Measurements from ENCODE around the gene LDHD.

LDHD gene

GRCh38 chr16:75116911-75117245 lies 298 bp upstream of the LDHD start:
- DNase-seq (ENCODE audit: low read depth): no peak
- H3K4me3 ChIP-seq (ENCODE audit: low read depth, low read length): no peak overlapping the region

- H3K4me3 ChIP-seq (ENCODE audit: low read depth, low read length): no peak overlapping the region
- no peak for DNase-seq (ENCODE audit: low read depth)
These were observed 1.4 kb downstream of the LDHD start for GRCh38 chr16:75114946-75115825.

GRCh38 chr16:75114179-75114945 lies 2.2 kb downstream of the LDHD start:
- DNase-seq (ENCODE audit: low read depth): no peak
- H3K4me3 ChIP-seq (ENCODE audit: low read depth, low read length): no peak overlapping the region

GRCh38 chr16:75113541-75114121 lies 2.9 kb downstream of the LDHD start:
- H3K4me3 ChIP-seq (ENCODE audit: low read depth, low read length): no peak overlapping the region

GRCh38 chr16:75112734-75113491 lies 3.7 kb downstream of the LDHD start:
- H3K4me3 ChIP-seq (ENCODE audit: low read depth, low read length): no peak overlapping the region
- no peak for DNase-seq (ENCODE audit: low read depth)

More at GRCh38 chr16:75113541-75114121, 2.9 kb downstream of the LDHD start:
- no peak for DNase-seq (ENCODE audit: low read depth)

GRCh38 chr16:75111961-75112733 lies 4.4 kb downstream of the LDHD start:
- no peak for DNase-seq (ENCODE audit: low read depth)
- no peak overlapping the region for H3K4me3 ChIP-seq (ENCODE audit: low read depth, low read length)

- no peak for DNase-seq (ENCODE audit: low read depth)
- H3K4me3 ChIP-seq (ENCODE audit: low read depth, low read length): no peak overlapping the region
These were observed 5.1 kb downstream of the LDHD start for GRCh38 chr16:75111514-75111940.

- peak overlapping the region; percentile 24 for H3K4me3 ChIP-seq (ENCODE audit: low read depth, low read length)
- peak; percentile 80 for DNase-seq (ENCODE audit: low read depth)
These were observed 5.7 kb downstream of the LDHD start for GRCh38 chr16:75110637-75111513.

GRCh38 chr16:75109732-75110243 lies 6.8 kb downstream of the LDHD start:
- no peak overlapping the region for H3K4me3 ChIP-seq (ENCODE audit: low read depth, low read length)
- DNase-seq (ENCODE audit: low read depth): no peak

- H3K4me3 ChIP-seq (ENCODE audit: low read depth, low read length): no peak overlapping the region
- DNase-seq (ENCODE audit: low read depth): peak; percentile 85
These were observed 7.5 kb downstream of the LDHD start for GRCh38 chr16:75108792-75109731.

- H3K4me3 ChIP-seq (ENCODE audit: low read depth, low read length): no peak overlapping the region
- DNase-seq (ENCODE audit: low read depth): no peak
These were observed 9.1 kb downstream of the LDHD start for GRCh38 chr16:75107505-75107904.

GRCh38 chr16:75106351-75107274 lies 10.0 kb downstream of the LDHD start:
- DNase-seq (ENCODE audit: low read depth): no peak
- no peak overlapping the region for H3K4me3 ChIP-seq (ENCODE audit: low read depth, low read length)

GRCh38 chr16:75105306-75106061 lies 11.1 kb downstream of the LDHD start:
- DNase-seq (ENCODE audit: low read depth): no peak

GRCh38 chr16:75104836-75105235 lies 11.7 kb downstream of the LDHD start:
- DNase-seq (ENCODE audit: low read depth): no peak
- H3K4me3 ChIP-seq (ENCODE audit: low read depth, low read length): no peak overlapping the region

More at GRCh38 chr16:75105306-75106061, 11.1 kb downstream of the LDHD start:
- H3K4me3 ChIP-seq (ENCODE audit: low read depth, low read length): no peak overlapping the region

GRCh38 chr16:75103994-75104393 lies 12.6 kb downstream of the LDHD start:
- DNase-seq (ENCODE audit: low read depth): no peak
- no peak overlapping the region for H3K4me3 ChIP-seq (ENCODE audit: low read depth, low read length)
